Measurements from ENCODE around the gene SPTLC3.

DNA sequence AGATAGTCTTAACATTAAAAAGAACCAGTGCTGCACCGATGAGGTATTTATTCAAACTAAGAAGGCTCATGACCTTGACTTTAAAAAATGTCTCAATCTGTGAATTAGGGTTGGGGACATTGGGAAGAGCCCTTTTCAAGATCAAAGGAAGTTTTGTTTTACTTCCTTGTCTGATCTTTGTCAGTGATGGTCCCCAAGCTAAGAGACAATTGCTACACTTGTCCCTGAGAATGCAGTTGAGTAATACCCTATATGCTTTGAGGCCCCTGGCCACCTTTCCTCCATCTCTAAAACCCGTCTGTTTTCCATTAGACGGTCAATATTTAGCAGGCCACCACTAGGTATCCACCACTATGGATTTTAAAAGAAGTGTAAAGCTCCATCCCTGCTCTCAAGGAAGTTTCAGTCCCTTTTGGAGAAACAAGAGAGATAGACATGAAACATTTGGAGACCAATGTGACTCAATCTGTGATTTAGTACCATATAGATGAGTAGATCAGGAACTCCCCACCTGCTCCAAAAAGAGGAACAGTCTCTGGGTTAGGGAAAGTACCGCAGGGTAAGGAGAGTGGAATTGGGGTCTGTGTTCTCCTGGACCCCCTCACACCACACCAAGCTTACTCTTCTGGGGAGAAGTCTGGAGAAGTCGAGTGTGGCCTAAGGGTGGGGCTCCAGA, 113.2 kb downstream of the SPTLC3 start:
- TF ChIP-seq, protein P1, sequence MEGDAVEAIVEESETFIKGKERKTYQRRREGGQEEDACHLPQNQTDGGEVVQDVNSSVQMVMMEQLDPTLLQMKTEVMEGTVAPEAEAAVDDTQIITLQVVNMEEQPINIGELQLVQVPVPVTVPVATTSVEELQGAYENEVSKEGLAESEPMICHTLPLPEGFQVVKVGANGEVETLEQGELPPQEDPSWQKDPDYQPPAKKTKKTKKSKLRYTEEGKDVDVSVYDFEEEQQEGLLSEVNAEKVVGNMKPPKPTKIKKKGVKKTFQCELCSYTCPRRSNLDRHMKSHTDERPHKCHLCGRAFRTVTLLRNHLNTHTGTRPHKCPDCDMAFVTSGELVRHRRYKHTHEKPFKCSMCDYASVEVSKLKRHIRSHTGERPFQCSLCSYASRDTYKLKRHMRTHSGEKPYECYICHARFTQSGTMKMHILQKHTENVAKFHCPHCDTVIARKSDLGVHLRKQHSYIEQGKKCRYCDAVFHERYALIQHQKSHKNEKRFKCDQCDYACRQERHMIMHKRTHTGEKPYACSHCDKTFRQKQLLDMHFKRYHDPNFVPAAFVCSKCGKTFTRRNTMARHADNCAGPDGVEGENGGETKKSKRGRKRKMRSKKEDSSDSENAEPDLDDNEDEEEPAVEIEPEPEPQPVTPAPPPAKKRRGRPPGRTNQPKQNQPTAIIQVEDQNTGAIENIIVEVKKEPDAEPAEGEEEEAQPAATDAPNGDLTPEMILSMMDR (IDR thresholded peaks at IDR 0.05) = no peak
- TF ChIP-seq POLR2A (IDR thresholded peaks at IDR 0.05) = no peak

Measured in Peyer's patch (tissue), 4 donors.